Measurements from ENCODE around the gene PIGM. TPM values are rescaled to one million over a fixed set of nuclear protein-coding genes. Genes with fewer than 3 reads are reported as not detected.

Gene PIGM
- total and polyA plus RNA-seq, 2 of the 13 experiments (the other 11 are each of a cell fraction or from before 2014, with no cell fraction given): 3.4 to 4.6 TPM

GRCh38 chr1:159993911-159994310, 37.9 kb downstream of the PIGM start (continued):
- TF ChIP-seq ZNF318 (CRISPR knock-in tag; IDR thresholded peaks at IDR 0.05) (no peak), HINFP (CRISPR knock-in tag; IDR thresholded peaks at IDR 0.05; ENCODE audit: low read depth) (no peak)

GRCh38 chr1:159992161-159992560, 39.6 kb downstream of the PIGM start:
- H3K4me1 ChIP-seq (ENCODE audit: insufficient read depth, low read length): peaks cover 8% of the 10 kb centered on the region; the same call in 1 of the 2 replicates
- no peak overlapping the region for H3K4me2 ChIP-seq (ENCODE audit: low read depth, low read length)
- WGBS (ENCODE audit: low lambda C conversion rate): 50% methylated on average over 1 of the region's 1 CpG
- H3K4me3 ChIP-seq (replicated peaks in 1 of 3; ENCODE audit: insufficient read depth in 1 of 3, low read depth in 2 of 3, low read length in 3 of 3): no peak overlapping the region
- H4K20me1 ChIP-seq (ENCODE audit: insufficient read depth, low read length): no peaks in the 10 kb centered on the region
- in situ Hi-C loops (cut with HindIII; ENCODE audit: extremely low pct_ligation_motif_present, low pct_unique_long_range_greater_than_20kb) (no loop called here), intact Hi-C loops (cut with micrococcal nuclease; ENCODE audit: unreplicated experiment) (no loop called here)
- no peaks in the 10 kb centered on the region for H3K79me2 ChIP-seq (ENCODE audit: insufficient read depth, low read length)
- FAIRE-seq (no peak), ATAC-seq (no peak), DNase-seq (ENCODE audit: low spot score) (no peak)
- H3K9ac ChIP-seq (ENCODE audit: insufficient read depth, low read depth, low read length): no peak overlapping the region
- no peak overlapping the region for H3K27ac ChIP-seq (ENCODE audit: extremely low read length, insufficient read depth, low read length)
- no peaks in the 10 kb centered on the region for H3K9me3 ChIP-seq (ENCODE audit: low read length)
- H2AFZ ChIP-seq (ENCODE audit: low read length): no peak overlapping the region
- CTCF ChIA-PET (ENCODE audit: low intra/inter-chr PET ratio, low total read pairs): no interaction called here
- POLR2A ChIA-PET: no interaction called here
- BruUV-seq (replicated peaks): no TSS peak
- H3K36me3 ChIP-seq (replicated peaks in 1 of 2; ENCODE audit: control insufficient read depth in 1 of 2, insufficient read depth in 2 of 2, low read length in 2 of 2): no peaks in the 10 kb centered on the region
- H3K27me3 ChIP-seq (ENCODE audit: control insufficient read depth in 1 of 2, insufficient read depth in 2 of 2, low read length in 2 of 2): no peaks in the 10 kb centered on the region
- TF ChIP-seq ZBTB26 (CRISPR knock-in tag; IDR thresholded peaks at IDR 0.05; ENCODE audit: borderline replicate concordance): no peak
- TF ChIP-seq SIX4 (CRISPR knock-in tag; IDR thresholded peaks at IDR 0.05): no peak
- TF ChIP-seq ZNF841 (CRISPR knock-in tag; IDR thresholded peaks at IDR 0.05; ENCODE audit: borderline replicate concordance): no peak
- TF ChIP-seq RXRB (CRISPR knock-in tag; IDR thresholded peaks at IDR 0.05; ENCODE audit: borderline replicate concordance): no peak
- TF ChIP-seq MXD4 (CRISPR knock-in tag; IDR thresholded peaks at IDR 0.05): no peak
- no peak for TF ChIP-seq ATRX (CRISPR knock-in tag; IDR thresholded peaks at IDR 0.05; ENCODE audit: borderline replicate concordance)
- no peak for TF ChIP-seq TOPORS (CRISPR knock-in tag; IDR thresholded peaks at IDR 0.05)
- TF ChIP-seq DNMT3B (CRISPR knock-in tag; conservative IDR thresholded peaks at IDR 0.05): no peak
- TF ChIP-seq U2AF1 (optimal IDR thresholded peaks at IDR 0.05; ENCODE audit: low read depth, low read length): no peak
- TF ChIP-seq MIXL1 (CRISPR knock-in tag; IDR thresholded peaks at IDR 0.05): no peak
- TF ChIP-seq REPIN1 (CRISPR knock-in tag; IDR thresholded peaks at IDR 0.05; ENCODE audit: borderline replicate concordance, low read depth): no peak
- no peak for TF ChIP-seq ZNF335 (CRISPR knock-in tag; IDR thresholded peaks at IDR 0.05)
